NCI-H128 (cell line): Measurements from ENCODE around the gene RCOR3.

Source experiments
- DNase-seq: peaks from one replicate; lab custom pipeline; 2025; ENCODE audit not compliant: unreplicated experiment; lab: John Stamatoyannopoulos, UW

RCOR3 gene

DNA sequence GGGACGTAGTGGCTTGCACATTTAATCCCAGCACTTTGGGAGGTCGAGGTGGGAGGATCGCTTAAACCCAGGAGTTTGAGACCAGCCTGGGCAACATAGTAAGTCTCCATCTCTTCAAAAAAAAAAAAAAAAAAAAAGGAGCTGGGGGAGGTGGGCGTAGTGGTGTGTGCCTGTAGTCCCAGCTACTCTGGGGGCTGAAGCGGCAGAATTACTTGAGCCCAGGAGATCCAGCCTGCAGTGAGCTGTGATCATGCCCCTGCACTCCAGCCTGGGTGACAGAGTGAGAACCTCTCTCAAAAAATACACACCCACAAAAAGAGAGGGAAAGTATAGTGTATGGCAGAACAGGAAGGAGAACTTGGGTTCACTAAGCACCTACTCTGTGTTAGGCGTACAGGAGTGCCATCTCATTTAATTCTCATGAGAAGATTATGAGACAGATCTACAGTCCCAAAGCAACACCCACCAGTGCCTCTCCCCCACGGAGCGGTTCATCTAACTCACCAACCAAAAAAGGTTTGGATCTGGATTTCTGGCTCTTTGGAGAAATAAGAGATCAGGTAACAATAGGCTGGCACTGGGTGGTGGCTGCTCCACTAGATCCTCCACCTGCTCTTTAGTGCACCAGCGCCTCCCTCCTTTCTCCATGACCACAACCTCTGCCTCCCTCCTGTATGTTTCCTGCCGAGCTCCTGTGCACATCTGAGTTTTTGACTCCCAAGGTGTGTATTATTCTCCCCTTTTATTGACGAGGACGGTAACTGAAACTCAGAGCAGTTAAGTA lies 66.0 kb downstream of the RCOR3 start:
- DNase-seq = no peak

DNA sequence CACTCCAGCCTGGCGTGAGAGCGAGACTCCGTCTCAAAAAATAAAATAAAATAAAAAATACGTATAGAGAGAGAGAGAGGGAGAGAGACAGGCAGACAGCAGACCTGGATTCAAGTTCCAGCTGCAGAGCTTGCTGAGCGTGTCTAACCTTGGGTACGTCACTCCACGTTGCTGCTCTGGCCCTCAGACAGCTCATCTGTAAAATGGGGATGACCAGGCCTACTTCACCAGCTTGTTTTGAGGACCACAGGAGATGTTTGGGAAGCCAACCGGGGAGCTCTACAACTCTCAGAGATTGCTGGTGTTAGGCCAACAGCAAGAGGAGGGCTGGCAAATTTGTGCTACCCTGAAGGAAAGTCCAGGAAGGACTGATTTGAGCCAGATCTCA lies 67.0 kb downstream of the RCOR3 start:
- no peak for DNase-seq

DNA sequence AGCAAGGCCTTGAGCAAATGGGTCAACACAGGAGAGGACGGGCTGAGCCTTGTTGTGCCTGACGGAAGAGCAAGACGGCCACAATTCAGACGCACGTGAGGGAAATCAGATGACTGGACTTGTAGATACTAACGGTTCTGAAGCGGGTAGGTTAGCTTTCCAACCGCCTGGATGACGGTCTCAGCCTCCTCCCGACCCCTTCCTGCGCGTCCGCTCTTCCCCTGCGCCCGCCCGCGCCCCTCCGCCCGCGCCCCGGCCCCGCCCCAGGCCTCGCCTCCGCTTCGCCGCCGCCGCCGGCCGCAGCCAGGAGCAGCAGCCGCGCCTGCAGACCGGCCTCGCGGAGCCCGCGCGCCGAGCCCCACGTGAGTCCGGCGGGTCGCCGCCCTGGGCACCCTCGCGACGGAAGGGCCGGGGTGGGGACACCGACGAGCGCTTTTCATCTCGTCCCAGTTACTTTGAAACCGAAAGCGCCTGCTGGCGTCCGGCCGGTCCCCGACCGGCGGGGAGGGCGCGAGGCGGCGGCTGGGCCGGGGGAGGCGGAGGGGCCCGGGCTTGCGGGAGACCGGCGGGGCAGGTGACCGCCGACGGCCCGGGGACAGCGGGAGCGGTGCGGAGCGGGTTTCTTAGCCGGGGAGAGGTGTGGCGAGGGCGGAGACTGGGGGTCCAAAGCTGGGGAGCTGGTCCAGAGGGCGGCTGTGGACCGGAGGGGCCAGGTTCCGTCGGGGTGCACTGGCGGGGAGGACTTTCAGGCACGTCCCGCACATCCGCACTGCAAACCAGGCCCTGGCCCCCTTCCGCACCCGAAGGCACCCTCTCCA lies 67.6 kb downstream of the RCOR3 start, which contains the start of gene TRAF5:
TRAF5 (plus strand) TSS at position 306 of the 818 bp plus-strand sequence. CDS start 26,407 bp downstream, outside the sequence.
- no peak for DNase-seq

GRCh38 chr1:211327346-211327921 lies 68.3 kb downstream of the RCOR3 start:
- DNase-seq = no peak

DNA sequence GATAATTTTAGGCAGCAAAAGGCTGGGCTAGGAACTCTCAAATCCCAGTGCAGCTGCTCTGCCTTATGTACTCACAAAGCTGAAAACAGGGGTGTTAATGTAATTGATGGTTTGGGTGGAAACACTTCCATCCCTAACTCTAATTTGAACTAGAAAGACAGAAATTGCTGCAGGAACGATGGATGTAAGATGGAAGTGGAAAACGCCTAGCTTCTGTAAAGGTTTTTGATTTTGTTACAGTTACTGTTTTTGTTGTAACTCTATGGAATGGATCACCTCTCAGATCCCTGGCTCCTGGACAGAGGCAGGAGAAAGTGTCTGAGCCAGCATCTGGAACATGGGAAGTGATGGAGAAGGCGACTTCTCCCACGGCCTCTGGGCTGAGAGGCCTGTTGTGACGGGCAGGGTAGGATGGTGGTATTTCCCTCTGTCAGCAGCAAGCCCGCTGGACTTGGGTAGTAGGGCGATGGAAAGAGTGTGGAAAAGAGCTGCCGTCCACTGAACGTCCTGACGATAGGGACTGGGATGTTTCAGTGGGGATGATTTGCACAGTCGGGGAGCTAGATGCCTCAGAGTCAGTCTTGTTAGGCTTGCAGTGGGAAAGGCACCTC lies 69.0 kb downstream of the RCOR3 start:
- no peak for DNase-seq

DNA sequence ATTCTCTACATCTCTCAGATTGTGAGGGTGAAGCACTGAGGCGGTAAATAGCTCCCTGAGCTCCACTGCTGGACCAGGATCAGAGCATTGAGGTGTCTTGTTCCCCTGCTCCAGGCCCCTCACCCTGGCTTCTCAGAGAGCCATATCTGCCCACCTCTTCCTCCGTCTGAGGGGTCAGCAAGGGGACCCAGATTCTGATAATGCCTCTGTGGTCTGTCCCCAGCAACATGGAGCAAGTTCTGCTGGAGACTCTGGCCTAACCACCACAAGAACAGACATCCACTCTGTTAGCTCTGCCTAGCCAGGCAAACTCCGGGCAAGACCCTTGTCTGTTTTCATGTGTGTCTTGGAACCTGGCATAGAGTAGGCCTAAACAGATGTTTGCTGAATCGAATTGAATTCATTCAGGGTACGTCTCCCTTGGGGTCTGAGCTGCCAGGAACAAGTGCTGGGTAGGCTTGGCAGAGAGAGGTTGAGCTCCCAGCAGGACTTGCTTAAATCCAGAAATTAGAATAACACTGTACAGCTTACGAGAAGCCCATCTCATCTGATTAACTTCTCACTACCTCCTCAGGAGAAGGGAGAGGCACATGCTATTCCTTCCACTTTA lies 69.8 kb downstream of the RCOR3 start:
- no peak for DNase-seq

GRCh38 chr1:211329764-211330201 lies 70.6 kb downstream of the RCOR3 start:
- DNase-seq = no peak

DNA sequence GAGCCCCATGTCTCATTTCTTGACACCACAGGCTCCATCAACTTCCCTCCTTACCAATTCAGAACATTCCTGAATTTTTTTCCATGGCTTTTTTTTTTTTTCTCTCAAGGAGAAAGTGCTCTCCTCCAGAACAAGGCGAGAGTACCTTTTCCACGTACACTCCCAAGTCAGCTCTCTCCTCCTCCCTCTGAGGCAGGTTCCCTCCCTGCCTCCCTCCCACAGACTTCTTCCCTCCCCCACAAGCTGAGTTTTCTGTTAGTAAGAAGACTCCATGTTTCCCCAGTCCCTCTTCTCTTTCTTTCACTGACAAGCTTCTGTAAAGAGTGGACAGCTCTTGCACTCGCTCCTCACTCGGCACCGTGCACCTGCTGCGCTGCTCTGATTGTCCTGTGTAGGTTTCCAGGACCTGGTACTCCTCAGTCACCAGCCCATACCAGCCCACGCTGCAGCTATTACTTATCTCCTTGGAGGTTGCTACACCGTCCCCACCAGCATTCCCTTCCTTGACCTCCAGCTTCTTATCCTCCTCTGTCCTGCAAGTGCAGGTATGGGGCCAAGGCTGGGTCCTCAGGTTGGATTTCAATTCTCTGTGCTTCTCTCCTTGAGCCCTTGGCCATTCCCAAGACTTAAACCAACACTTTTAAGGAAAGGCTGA lies 71.2 kb downstream of the RCOR3 start:
- DNase-seq = no peak

DNA sequence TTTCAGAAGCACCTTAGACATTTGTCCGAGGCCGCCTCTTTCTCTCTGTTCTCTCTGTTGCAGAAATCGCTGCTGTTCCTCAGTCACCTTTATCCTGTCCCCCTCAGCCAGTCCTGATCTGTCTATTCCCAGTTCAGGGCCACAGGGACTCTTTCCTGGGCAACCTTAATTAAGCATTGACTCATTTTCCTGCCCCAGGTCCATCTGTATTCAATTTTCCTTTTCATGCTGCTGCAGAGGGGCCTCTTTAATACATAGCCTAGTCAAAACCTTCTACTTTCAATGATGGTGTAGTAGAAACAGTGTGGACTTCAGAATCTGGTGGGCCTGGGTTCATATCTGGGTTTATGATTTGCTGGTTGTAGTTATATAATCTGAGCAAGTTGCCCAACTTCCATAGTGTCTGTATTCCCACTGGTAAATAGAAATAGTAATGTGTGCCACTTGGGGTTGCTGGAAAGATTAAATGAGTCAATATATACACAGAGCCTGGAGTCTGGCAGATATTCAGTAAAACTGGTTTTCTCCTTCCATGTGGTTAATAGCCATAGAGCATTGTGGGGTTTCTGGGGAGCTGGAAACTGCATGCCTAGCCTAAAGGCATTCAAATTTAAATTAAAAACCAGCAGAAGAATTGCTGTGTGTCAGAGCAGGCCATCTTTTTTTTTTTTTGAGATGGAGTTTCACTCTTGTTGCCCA lies 72.0 kb downstream of the RCOR3 start:
- DNase-seq = no peak

GRCh38 chr1:211332036-211332616 lies 73.0 kb downstream of the RCOR3 start:
- DNase-seq = no peak

- DNase-seq = no peak
These were observed 73.7 kb downstream of the RCOR3 start for GRCh38 chr1:211332830-211333229.

DNA sequence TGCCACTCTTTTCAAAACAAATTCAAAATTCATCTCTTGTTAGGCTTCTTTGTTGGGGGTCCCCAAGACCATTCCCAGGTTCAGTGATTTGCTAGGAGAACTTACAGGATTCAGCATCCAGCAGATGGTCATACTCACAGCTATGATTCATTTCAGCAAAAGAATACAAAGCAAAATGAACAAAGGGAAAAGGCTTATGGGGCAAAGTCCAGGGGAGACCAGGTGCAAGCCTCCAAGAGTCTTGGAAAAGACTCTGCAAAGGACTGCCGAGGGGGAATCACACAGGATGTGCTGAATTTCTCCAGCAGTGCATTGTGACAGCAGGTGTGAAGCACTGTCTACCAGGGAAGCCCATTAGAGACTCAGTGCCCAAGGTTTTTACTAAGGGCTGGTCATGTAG lies 74.7 kb downstream of the RCOR3 start:
- DNase-seq = no peak

DNA sequence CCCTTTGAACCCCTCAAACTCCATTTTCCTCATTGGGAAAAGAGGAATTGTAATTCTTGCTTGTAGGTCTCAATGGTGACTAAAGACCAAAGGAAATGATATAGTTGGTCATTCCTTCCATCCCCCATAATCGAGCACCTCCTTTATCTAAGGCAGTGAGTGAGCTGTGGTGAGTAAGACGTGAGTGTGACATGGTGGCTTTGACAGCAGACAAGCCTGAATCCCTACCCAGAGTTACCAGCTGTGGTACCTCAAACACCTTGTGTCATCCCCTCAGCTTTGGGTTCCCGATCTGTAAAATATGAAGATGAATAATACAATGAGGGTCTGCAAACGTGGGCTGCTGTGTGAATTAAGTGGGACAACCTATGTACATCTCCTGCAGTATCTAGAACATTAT lies 75.8 kb downstream of the RCOR3 start:
- DNase-seq = no peak

DNA sequence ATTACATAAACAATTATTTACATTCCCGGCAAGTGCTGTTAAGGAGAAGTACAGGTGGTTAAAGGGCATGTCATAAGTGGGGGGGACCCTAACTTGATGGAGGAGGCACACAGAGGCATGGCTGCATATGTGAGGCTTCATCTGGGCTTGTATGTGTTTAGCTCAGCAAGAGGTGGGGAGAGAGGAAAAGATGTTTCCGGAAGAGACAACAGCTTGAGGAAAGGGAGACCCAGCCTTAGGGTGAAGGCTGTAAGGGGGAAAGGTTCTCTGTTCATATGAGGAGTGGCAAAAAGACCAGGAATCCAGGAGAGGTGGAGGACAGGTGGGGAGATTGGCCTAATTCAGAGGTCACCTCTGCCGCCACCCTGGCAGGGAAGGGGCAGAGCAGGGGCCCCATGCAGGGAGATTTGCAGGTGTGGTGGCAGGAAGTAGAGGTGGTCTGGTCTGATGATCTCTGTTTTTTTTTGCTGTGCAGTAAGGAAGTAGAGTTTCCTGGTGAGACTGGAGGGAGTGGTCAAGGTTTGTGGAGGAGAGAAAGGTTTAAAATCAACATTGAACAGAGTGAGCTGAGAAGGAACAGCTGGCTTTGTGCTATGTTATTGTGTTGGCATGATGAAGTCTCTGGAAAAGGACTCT lies 76.5 kb downstream of the RCOR3 start:
- DNase-seq = no peak

- no peak for DNase-seq
These were observed 77.0 kb downstream of the RCOR3 start for GRCh38 chr1:211336161-211336560.

DNA sequence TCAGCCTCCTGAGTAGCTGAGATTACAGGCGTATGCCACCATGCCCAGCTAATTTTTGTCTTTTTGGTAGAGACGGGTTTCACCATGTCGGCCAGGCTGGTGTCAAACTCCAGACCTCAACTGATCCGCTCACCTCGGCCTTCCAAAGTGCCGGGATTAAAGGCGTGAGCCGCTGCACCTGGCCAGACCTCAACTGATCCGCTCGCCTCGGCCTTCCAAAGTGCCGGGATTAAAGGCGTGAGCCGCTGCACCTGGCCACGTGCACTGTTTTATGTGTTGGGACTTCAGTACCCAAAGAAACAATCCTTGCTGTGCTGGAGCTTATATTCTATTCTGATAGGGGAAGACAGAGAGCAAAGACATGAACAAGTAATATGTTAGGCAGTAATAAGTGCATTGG lies 77.6 kb downstream of the RCOR3 start:
- DNase-seq = no peak

GRCh38 chr1:211337430-211338223 lies 78.5 kb downstream of the RCOR3 start:
- DNase-seq = no peak

DNA sequence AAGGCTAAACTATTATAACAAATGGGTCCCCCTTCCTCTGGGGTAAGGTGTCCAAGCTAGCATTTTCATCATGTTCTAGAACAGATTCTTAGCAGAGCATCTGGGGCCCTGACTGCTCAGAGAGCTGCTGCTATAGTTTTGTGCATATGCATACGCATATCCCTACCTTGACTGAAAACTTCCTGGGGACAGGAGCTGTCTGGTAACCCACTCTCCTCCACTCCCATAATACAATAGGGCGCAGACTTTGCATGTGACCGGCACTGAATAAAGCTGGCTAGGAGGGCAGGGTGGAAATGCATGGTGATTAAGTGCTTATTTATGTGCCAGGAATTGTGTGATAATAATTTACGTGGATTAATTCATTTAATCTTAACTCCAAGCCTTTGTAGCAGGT lies 79.1 kb downstream of the RCOR3 start:
- no peak for DNase-seq
